ENCODE measurements around the gene GPRIN3. TPM values are rescaled to one million over a fixed set of nuclear protein-coding genes. Genes with fewer than 3 reads are reported as not detected.
A peak's percentile ranks its signal among the peaks of the same experiment; 100 is the strongest.
"Not testable (repeated sequence)": the region's sequence is repeated elsewhere in the genome, so short reads cannot be mapped to it uniquely, and the experiment has no call there.

Gene GPRIN3
- total RNA-seq, 1 donor from 2014 or later = 0.40 TPM

GRCh38 chr4:89314291-89314690 is 6.7 kb upstream of the GPRIN3 start:
- ATAC-seq (no peak), DNase-seq (ENCODE audit: low spot score) (no peak)

GRCh38 chr4:89312066-89312465 is 4.5 kb upstream of the GPRIN3 start:
- DNase-seq (ENCODE audit: low spot score) (no peak), ATAC-seq (no peak)

GRCh38 chr4:89311433-89311832 is 3.8 kb upstream of the GPRIN3 start:
- ATAC-seq = no peak
- DNase-seq (ENCODE audit: low spot score) = no peak

- not testable (repeated sequence) for DNase-seq (ENCODE audit: low spot score)
Observed at GRCh38 chr4:89309154-89309553, 1.6 kb upstream of the GPRIN3 start.

GRCh38 chr4:89308161-89308500 is 531 bp upstream of the GPRIN3 start:
- ATAC-seq = peak; percentile 34

More at GRCh38 chr4:89309154-89309553, 1.6 kb upstream of the GPRIN3 start:
- ATAC-seq = not testable (repeated sequence)

GRCh38 chr4:89307178-89307445 is 488 bp downstream of the GPRIN3 start:
- DNase-seq (ENCODE audit: low spot score) (no peak), ATAC-seq (no peak)

More at GRCh38 chr4:89308161-89308500, 531 bp upstream of the GPRIN3 start:
- DNase-seq (ENCODE audit: low spot score) = no peak

GRCh38 chr4:89306486-89307177 is 968 bp downstream of the GPRIN3 start:
- no peak for DNase-seq (ENCODE audit: low spot score)
- ATAC-seq = no peak

GRCh38 chr4:89305712-89306437 is 1.7 kb downstream of the GPRIN3 start:
- DNase-seq (ENCODE audit: low spot score) (no peak), ATAC-seq (peak; percentile 17)

- ATAC-seq (no peak), DNase-seq (ENCODE audit: low spot score) (no peak)
Observed at GRCh38 chr4:89305028-89305427, 2.6 kb downstream of the GPRIN3 start.

GRCh38 chr4:89303814-89304388 is 3.7 kb downstream of the GPRIN3 start:
- ATAC-seq = no peak
- DNase-seq (ENCODE audit: low spot score) = no peak

GRCh38 chr4:89303177-89303576 is 4.4 kb downstream of the GPRIN3 start:
- ATAC-seq (no peak), DNase-seq (ENCODE audit: low spot score) (no peak)

- ATAC-seq (no peak), DNase-seq (ENCODE audit: low spot score) (no peak)
Observed at GRCh38 chr4:89301902-89302301, 5.7 kb downstream of the GPRIN3 start.

GRCh38 chr4:89301003-89301402 is 6.6 kb downstream of the GPRIN3 start:
- ATAC-seq (no peak), DNase-seq (ENCODE audit: low spot score) (no peak)

GRCh38 chr4:89300499-89300898 is 7.1 kb downstream of the GPRIN3 start:
- DNase-seq (ENCODE audit: low spot score) = no peak

GRCh38 chr4:89300060-89300459 is 7.5 kb downstream of the GPRIN3 start:
- DNase-seq (ENCODE audit: low spot score) (no peak), ATAC-seq (no peak)

More at GRCh38 chr4:89300499-89300898, 7.1 kb downstream of the GPRIN3 start:
- no peak for ATAC-seq

- no peak for DNase-seq (ENCODE audit: low spot score)
- peak; percentile 91 for ATAC-seq
Observed at GRCh38 chr4:89299153-89299791, 8.3 kb downstream of the GPRIN3 start.

GRCh38 chr4:89298788-89299152 is 8.8 kb downstream of the GPRIN3 start:
- ATAC-seq (peak; percentile 57), DNase-seq (ENCODE audit: low spot score) (no peak)

- ATAC-seq (no peak), DNase-seq (ENCODE audit: low spot score) (no peak)
Observed at GRCh38 chr4:89298155-89298554, 9.4 kb downstream of the GPRIN3 start.

GRCh38 chr4:89296896-89297295 is 10.7 kb downstream of the GPRIN3 start:
- DNase-seq (ENCODE audit: low spot score) = no peak
- no peak for ATAC-seq

GRCh38 chr4:89296399-89296798 is 11.2 kb downstream of the GPRIN3 start:
- ATAC-seq = peak; percentile 19
- no peak for DNase-seq (ENCODE audit: low spot score)

- no peak for DNase-seq (ENCODE audit: low spot score)
- no peak for ATAC-seq
Observed at GRCh38 chr4:89295415-89295927, 12.1 kb downstream of the GPRIN3 start.
